HepG2 (cell line): ENCODE results near the gene UNC5CL. TPM values are rescaled to one million over a fixed set of nuclear protein-coding genes. Genes with fewer than 3 reads are reported as not detected.

Experiments
- ARID2 ChIP-seq: sonication (generic); formaldehyde crosslinking; IDR thresholded peaks from 2 replicates; pipeline ENCODE4 v1.8.1; 2022; ENCODE audit warnings: mild to moderate bottlenecking, missing genetic modification reagents, borderline replicate concordance
- BATF2 ChIP-seq: sonication (generic); formaldehyde crosslinking; IDR thresholded peaks from 2 replicates; pipeline ENCODE4 v1.8.0; 2022; ENCODE audit warnings: mild to moderate bottlenecking, missing genetic modification reagents, moderate library complexity
- CC2D1A ChIP-seq: sonication (generic); formaldehyde crosslinking; IDR thresholded peaks from 2 replicates; pipeline ENCODE4 v1.8.1; 2023; ENCODE audit warnings: mild to moderate bottlenecking, missing genetic modification reagents
- CTCF ChIP-seq: sonication (generic); formaldehyde crosslinking; IDR thresholded peaks from 2 replicates; pipeline ENCODE4 v1.5.0; 2020; ENCODE audit warnings: mild to moderate bottlenecking, missing genetic modification reagents, moderate library complexity
- FOSL2 ChIP-seq: sonication (generic); formaldehyde crosslinking; IDR thresholded peaks from 2 replicates; pipeline ENCODE4 v1.4.0; 2020; ENCODE audit warnings: missing genetic modification reagents
- GMEB1 ChIP-seq: sonication (generic); formaldehyde crosslinking; IDR thresholded peaks from 2 replicates; pipeline ENCODE4 v1.5.1; 2020; ENCODE audit warnings: missing genetic modification reagents, mild to moderate bottlenecking, borderline replicate concordance
- HNRNPLL ChIP-seq: fragments of 200-400 bp; formaldehyde crosslinking; IDR thresholded peaks from 2 replicates; pipeline ENCODE4 v1.6.1; 2017; ENCODE audit warnings: mild to moderate bottlenecking, low read depth, low read length; ENCODE audit not compliant: poor library complexity, severe bottlenecking
- KAT7 ChIP-seq: IDR thresholded peaks from 2 replicates; pipeline ENCODE4 v1.6.1; 2018; ENCODE audit warnings: borderline replicate concordance, missing compliant biosample characterization
- NFE2L1 ChIP-seq: sonication (generic); formaldehyde crosslinking; IDR thresholded peaks from 2 replicates; pipeline ENCODE4 v1.4.0; 2020; ENCODE audit warnings: missing genetic modification reagents, mild to moderate bottlenecking, borderline replicate concordance
- NFRKB ChIP-seq: fragments of 450-650 bp; IDR thresholded peaks from 2 replicates; pipeline ENCODE4 v1.6.1; 2017
- NR3C1 ChIP-seq: sonication (generic); formaldehyde crosslinking; IDR thresholded peaks from 2 replicates; pipeline ENCODE4 v1.4.0; 2020; ENCODE audit warnings: missing genetic modification reagents
- PCBP2 ChIP-seq: fragments of 200-400 bp; formaldehyde crosslinking; optimal IDR thresholded peaks from 2 replicates; pipeline ENCODE3; 2018; ENCODE audit warnings: low read length, low read depth; ENCODE audit not compliant: poor library complexity, severe bottlenecking
- PHF20 ChIP-seq: sonication (generic); formaldehyde crosslinking; IDR thresholded peaks from 2 replicates; pipeline ENCODE4 v1.5.0; 2020; ENCODE audit warnings: mild to moderate bottlenecking, missing genetic modification reagents
- PHF21A ChIP-seq: sonication (generic); formaldehyde crosslinking; IDR thresholded peaks from 2 replicates; pipeline ENCODE4 v1.5.0; 2020; ENCODE audit warnings: mild to moderate bottlenecking, missing genetic modification reagents
- PRDM10 ChIP-seq: sonication (generic); formaldehyde crosslinking; IDR thresholded peaks from 2 replicates; pipeline ENCODE4 v1.4.0; 2020; ENCODE audit warnings: low read depth, missing genetic modification reagents
- TBL1XR1 ChIP-seq: fragments of 150-350 bp; IDR thresholded peaks from 2 replicates; pipeline ENCODE4 v1.6.1; 2014; ENCODE audit warnings: borderline replicate concordance, low read length; ENCODE audit not compliant: partially characterized antibody
- ZNF567 ChIP-seq: sonication (generic); formaldehyde crosslinking; IDR thresholded peaks from 2 replicates; pipeline ENCODE4 v1.8.1; 2023; ENCODE audit warnings: mild to moderate bottlenecking, missing genetic modification reagents, borderline replicate concordance
- ZNF776 ChIP-seq: sonication (generic); formaldehyde crosslinking; IDR thresholded peaks from 2 replicates; pipeline ENCODE4 v1.4.0; 2020; ENCODE audit warnings: mild to moderate bottlenecking, missing genetic modification reagents
- polyA plus RNA-seq, 8 experiments: library from polyadenylated mRNA; depleted of rRNA in 3 of 8; stranded (reverse) in 7 of 8; unstranded in 1 of 8; fragments of >200 nt; fragmentation: Illumina TruSeq in 4 of 8; extraction: Trizol in 4 of 8; gene quantifications; 2 replicates each; pipeline versions ENCODE4 v1.2.1 to v1.2.3, GENCODE V29; 2011 to 2016; ENCODE audit warnings: low read depth in 4 of 8, missing spikeins in 1 of 8, mixed read lengths in 1 of 8; ENCODE audit not compliant: insufficient read depth in 1 of 8
- total RNA-seq, 5 experiments: library from RNA; depleted of rRNA; stranded (reverse); fragments of >200 nt; fragmentation: Illumina TruSeq; extraction: Trizol; gene quantifications; 2 replicates each; pipeline ENCODE4 v1.2.3, GENCODE V29; 2016; ENCODE audit warnings: low read depth in 1 of 5
- TF ChIP-seq, protein P1 (sequence below): sonication (generic); formaldehyde crosslinking; IDR thresholded peaks from 2 replicates; pipeline ENCODE4 v1.8.0; 2022; ENCODE audit warnings: missing genetic modification reagents, mild to moderate bottlenecking, inconsistent platforms, borderline replicate concordance
- TF ChIP-seq, protein P2 (sequence below): sonication (generic); formaldehyde crosslinking; IDR thresholded peaks from 2 replicates; pipeline ENCODE4 v1.4.0; 2020; ENCODE audit warnings: missing genetic modification reagents, low read depth, mild to moderate bottlenecking, borderline replicate concordance

The UNC5CL gene
- total and polyA plus RNA-seq, 2 of the 13 experiments (the other 11 are each of a cell fraction or from before 2014, with no cell fraction given), result 2.4 to 2.5 TPM

DNA sequence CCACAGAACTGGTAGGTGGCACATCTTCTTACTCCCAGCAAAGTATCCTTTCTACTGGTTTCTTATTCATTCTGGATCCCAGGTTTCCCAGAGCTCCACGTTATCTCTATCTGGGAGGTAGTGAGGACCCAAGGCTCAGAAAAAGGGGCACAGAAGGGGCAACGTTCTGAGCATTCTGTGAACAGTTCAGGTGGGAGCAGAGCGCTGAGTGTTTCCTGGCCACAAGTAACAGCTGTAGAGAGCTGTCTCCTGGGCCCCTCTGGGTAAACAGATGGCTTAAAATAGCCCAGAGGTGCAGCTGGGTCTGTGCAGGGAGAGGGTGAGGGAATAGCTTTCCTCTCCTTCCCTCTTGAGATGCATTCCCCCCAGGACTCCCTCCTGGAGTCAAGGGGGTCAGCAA is 16.1 kb upstream of the UNC5CL start (continued):
- TF ChIP-seq TBL1XR1, result no peak
- no peak for TF ChIP-seq NFRKB
- peak; percentile 48 for TF ChIP-seq FOSL2 (CRISPR knock-in tag)
- TF ChIP-seq CC2D1A (CRISPR knock-in tag), result no peak
- no peak for TF ChIP-seq HNRNPLL
- no peak for TF ChIP-seq PCBP2
- TF ChIP-seq ARID2 (CRISPR knock-in tag), result no peak
- TF ChIP-seq CTCF (CRISPR knock-in tag), result no peak
- no peak for TF ChIP-seq KAT7 (CRISPR knock-in tag)
- no peak for TF ChIP-seq GMEB1 (CRISPR knock-in tag)
- TF ChIP-seq PHF21A (CRISPR knock-in tag), result no peak
- TF ChIP-seq NR3C1, result no peak
- no peak for TF ChIP-seq ZNF776
- TF ChIP-seq PRDM10, result no peak
- no peak for TF ChIP-seq ZNF567 (CRISPR knock-in tag)
- no peak for TF ChIP-seq NFE2L1
- TF ChIP-seq PHF20, result no peak
- TF ChIP-seq, protein P1, sequence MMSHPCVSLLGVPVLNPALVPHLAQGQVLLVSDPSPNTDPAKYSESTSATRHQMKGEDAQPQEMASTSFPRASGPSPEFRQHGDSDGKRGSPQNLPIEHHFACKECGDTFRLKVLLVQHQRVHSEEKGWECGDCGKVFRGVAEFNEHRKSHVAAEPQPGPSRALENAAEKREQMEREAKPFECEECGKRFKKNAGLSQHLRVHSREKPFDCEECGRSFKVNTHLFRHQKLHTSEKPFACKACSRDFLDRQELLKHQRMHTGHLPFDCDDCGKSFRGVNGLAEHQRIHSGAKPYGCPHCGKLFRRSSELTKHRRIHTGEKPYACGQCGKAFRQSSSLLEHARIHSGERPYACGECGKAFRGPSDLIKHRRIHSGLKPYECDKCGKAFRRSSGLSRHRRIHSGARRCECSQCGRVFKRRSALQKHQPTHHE (CRISPR knock-in tag), result no peak
- TF ChIP-seq, protein P2, sequence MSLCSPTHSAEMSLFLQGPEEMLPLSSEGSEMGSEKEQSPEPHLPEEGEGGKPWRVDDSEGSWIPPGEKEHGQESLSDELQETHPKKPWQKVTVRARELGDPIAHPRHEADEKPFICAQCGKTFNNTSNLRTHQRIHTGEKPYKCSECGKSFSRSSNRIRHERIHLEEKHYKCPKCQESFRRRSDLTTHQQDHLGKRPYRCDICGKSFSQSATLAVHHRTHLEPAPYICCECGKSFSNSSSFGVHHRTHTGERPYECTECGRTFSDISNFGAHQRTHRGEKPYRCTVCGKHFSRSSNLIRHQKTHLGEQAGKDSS (CRISPR knock-in tag), result no peak
- TF ChIP-seq BATF2, result no peak
